K562 (cell line): ENCODE results near the gene NEURL2. TPM values are rescaled to one million over a fixed set of nuclear protein-coding genes. Genes with fewer than 3 reads are reported as not detected.

ENCODE experiments used
- ATAC-seq: fragments of 200-7000 bp; cut with Tn5 transposase; 3 replicates; pipeline ENCODE4 v1.9.1; 2020; ENCODE audit warnings: moderate library complexity
- BruUV-seq: library from RNA; stranded (reverse); fragments of 400-500 nt; replicated peaks from 2 replicates; lab custom pipeline; 2021; lab: Mats Ljungman, UMichigan
- CTCF ChIA-PET: fragments of 300-600 bp; formaldehyde crosslinking; extraction: SDS; loops from one replicate; lab custom pipeline; 2021; ENCODE audit warnings: low intra/inter-chr PET ratio; lab: Yijun Ruan, JAX
- POLR2A ChIA-PET: fragments of 300-600, 350-650 bp; sonication (Branson Sonifier 250); formaldehyde crosslinking; extraction: SDS; loops from one replicate; lab custom pipeline; 2021; ENCODE audit warnings: antibody characterized with exemption, inconsistent platforms; lab: Yijun Ruan, JAX
- DNase-seq, 4 experiments: peaks; one replicate each; pipeline versions ENCODE4 v3.0.0 to v3.0.0-alpha.2; 2011 to 2018; ENCODE audit warnings: low spot score in 3 of 4, mixed read lengths in 3 of 4; ENCODE audit errors: extremely low read depth in 1 of 4
- FAIRE-seq: peaks from 2 replicates; lab custom pipeline; 2011; peaks lifted over from hg19 to GRCh38; lab: Jason Lieb, UNC
- H2AFZ ChIP-seq: 2 replicates; pipeline ENCODE4 v1.6.0; 2011; ENCODE audit warnings: low read depth, low read length, control low read depth, inconsistent platforms
- H3K27ac ChIP-seq: fragments of 200-600 bp; 3 replicates; pipeline ENCODE4 v1.8.0; 2011; ENCODE audit warnings: low read depth, mild to moderate bottlenecking, control low read depth, inconsistent platforms, low read length, moderate library complexity, mixed read lengths; ENCODE audit errors: extremely low read depth
- H3K27me3 ChIP-seq, 2 experiments: fragments of 300-600 bp in 1 of 2; 2 replicates in 1 of 2; 3 replicates in 1 of 2; pipeline versions ENCODE4 v1.6.0 to v1.8.0; 2011; ENCODE audit warnings: inconsistent platforms in 2 of 2, low read length in 2 of 2, mild to moderate bottlenecking in 1 of 2, mixed read lengths in 1 of 2, moderate library complexity in 1 of 2; ENCODE audit not compliant: control insufficient read depth in 2 of 2, insufficient read depth in 2 of 2
- H3K36me3 ChIP-seq: fragments of 300-600 bp; 3 replicates; pipeline ENCODE4 v1.8.0; 2011; ENCODE audit warnings: mild to moderate bottlenecking, low read length, inconsistent platforms; ENCODE audit not compliant: control insufficient read depth, insufficient read depth
- H3K4me1 ChIP-seq, 2 experiments: fragments of 200-600 bp in 1 of 2; replicated peaks in 1 of 2; 2 replicates in 1 of 2; 3 replicates in 1 of 2; pipeline versions ENCODE4 v1.5.1 to v1.8.0; 2011; ENCODE audit warnings: inconsistent platforms in 2 of 2, low read length in 2 of 2, mild to moderate bottlenecking in 1 of 2, mixed read lengths in 1 of 2, moderate library complexity in 1 of 2; ENCODE audit not compliant: control insufficient read depth in 2 of 2, insufficient read depth in 2 of 2
- H3K4me2 ChIP-seq: 2 replicates; pipeline ENCODE4 v1.6.1; 2011; ENCODE audit warnings: low read length, control low read depth, inconsistent platforms, mixed read lengths; ENCODE audit not compliant: insufficient read depth
- H3K4me3 ChIP-seq: fragments of 200-600 bp; sonication (generic), shearing (Covaris generic); 2 replicates; pipeline ENCODE4 v1.5.1; 2016; ENCODE audit warnings: control low read depth, inconsistent platforms
- H3K79me2 ChIP-seq: fragments of 200-600 bp; 3 replicates; pipeline ENCODE4 v1.8.0; 2011; ENCODE audit warnings: low read length, inconsistent platforms; ENCODE audit not compliant: control insufficient read depth, insufficient read depth
- H3K9ac ChIP-seq, 2 experiments: 2 replicates each; pipeline versions ENCODE4 v1.6.0 to v1.6.1; 2011; ENCODE audit warnings: low read depth in 2 of 2, low read length in 2 of 2, control low read depth in 1 of 2, inconsistent platforms in 1 of 2, mild to moderate bottlenecking in 1 of 2, mixed read lengths in 1 of 2; ENCODE audit not compliant: insufficient read depth in 1 of 2
- H3K9me1 ChIP-seq: one replicate; pipeline ENCODE4 v1.6.0; 2011; ENCODE audit warnings: inconsistent platforms, mild to moderate bottlenecking, low read length, moderate library complexity; ENCODE audit not compliant: control insufficient read depth, insufficient read depth
- H3K9me3 ChIP-seq: replicated peaks from 2 replicates; pipeline ENCODE4 v1.5.1; 2011; ENCODE audit warnings: low read depth, low read length, inconsistent platforms; ENCODE audit not compliant: control insufficient read depth, insufficient read depth
- H4K20me1 ChIP-seq: replicated peaks from 2 replicates; pipeline ENCODE4 v1.6.1; 2011; ENCODE audit warnings: low read length, inconsistent platforms, mixed read lengths; ENCODE audit not compliant: control insufficient read depth, insufficient read depth
- SAFB ChIP-seq: fragments of 200-400 bp; formaldehyde crosslinking; IDR thresholded peaks from 2 replicates; pipeline ENCODE4 v1.6.1; 2017; ENCODE audit warnings: low read depth, low read length, borderline replicate concordance
- ZFP36 ChIP-seq: fragments of 150-350 bp; IDR thresholded peaks from 2 replicates; pipeline ENCODE4 v1.6.1; 2018; ENCODE audit warnings: low read length, low read depth; ENCODE audit not compliant: partially characterized antibody
- WGBS: fragments of 100-300 bp; shearing (Covaris generic); methylation state at CpG from one replicate; pipeline ENCODE4 v1.1.6; 2016; ENCODE audit warnings: low coverage, mixed read lengths; ENCODE audit not compliant: insufficient coverage; ENCODE audit errors: missing lambda C conversion rate; 5-methylcytosine and 5-hydroxymethylcytosine counted together
- in situ Hi-C: fragments of 300-500 bp; cut with MboI; formaldehyde crosslinking; loops from 4 replicates; pipeline ENCODE4 v1.15.0; 2018; ENCODE audit warnings: inconsistent platforms, mixed read lengths
- intact Hi-C: fragments of 100-400 bp; cut with micrococcal nuclease; formaldehyde crosslinking; loops from 2 replicates; pipeline ENCODE4 v1.14.2; 2022
- polyA plus RNA-seq, 8 experiments: library from polyadenylated mRNA; depleted of rRNA in 4 of 8; stranded (reverse) in 5 of 8; unstranded in 3 of 8; fragments of >200 nt; fragmentation: Nextera tagmentation in 2 of 8; fragmentation: Illumina TruSeq in 1 of 8; extraction: Ambion mirVana in 2 of 8; extraction: Trizol in 1 of 8; gene quantifications; 2 replicates each; pipeline versions ENCODE4 v1.2.1 to v1.2.3, GENCODE V29; 2011 to 2014; ENCODE audit warnings: inconsistent platforms in 1 of 8, missing spikeins in 1 of 8
- total RNA-seq, 7 experiments: library from RNA; depleted of rRNA in 6 of 7; stranded (reverse); fragments of >200 nt in 6 of 7; fragmentation: Illumina TruSeq in 2 of 7; extraction: Trizol in 2 of 7; gene quantifications; 2 replicates each; pipeline versions ENCODE4 v1.2.1 to v1.2.3, GENCODE V29; 2011 to 2021; ENCODE audit warnings: low replicate concordance in 1 of 7
- TF ChIP-seq, protein P1 (sequence below): fragments of 450-650 bp; IDR thresholded peaks from 2 replicates; pipeline ENCODE4 v1.6.1; 2016; ENCODE audit warnings: borderline replicate concordance
- TF ChIP-seq, protein P2 (sequence below), 3 experiments: fragments of 200-800 bp in 1 of 3; fragments of 250-450 bp in 1 of 3; fragments of 450-650 bp in 1 of 3; sonication (Bioruptor Pico) in 1 of 3; sonication (Bioruptor generic) in 1 of 3; formaldehyde crosslinking in 1 of 3; IDR thresholded peaks; 2 replicates each; pipeline versions ENCODE4 v1.6.1 to v1.8.0; 2016 to 2022; ENCODE audit warnings: mild to moderate bottlenecking in 2 of 3, missing genetic modification characterization in 2 of 3, missing compliant biosample characterization in 1 of 3, moderate library complexity in 1 of 3
- TF ChIP-seq, protein P3 (sequence below): sonication (generic); formaldehyde crosslinking; IDR thresholded peaks from 2 replicates; pipeline ENCODE4 v1.8.0; 2022; ENCODE audit warnings: missing genetic modification reagents, mild to moderate bottlenecking, borderline replicate concordance

Gene NEURL2
- total and polyA plus RNA-seq, 9 of the 15 experiments (the other 6 are each of a cell fraction or from before 2014, with no cell fraction given), result 0.22 to 1.9 (median 0.50) TPM; not detected in 1

DNA sequence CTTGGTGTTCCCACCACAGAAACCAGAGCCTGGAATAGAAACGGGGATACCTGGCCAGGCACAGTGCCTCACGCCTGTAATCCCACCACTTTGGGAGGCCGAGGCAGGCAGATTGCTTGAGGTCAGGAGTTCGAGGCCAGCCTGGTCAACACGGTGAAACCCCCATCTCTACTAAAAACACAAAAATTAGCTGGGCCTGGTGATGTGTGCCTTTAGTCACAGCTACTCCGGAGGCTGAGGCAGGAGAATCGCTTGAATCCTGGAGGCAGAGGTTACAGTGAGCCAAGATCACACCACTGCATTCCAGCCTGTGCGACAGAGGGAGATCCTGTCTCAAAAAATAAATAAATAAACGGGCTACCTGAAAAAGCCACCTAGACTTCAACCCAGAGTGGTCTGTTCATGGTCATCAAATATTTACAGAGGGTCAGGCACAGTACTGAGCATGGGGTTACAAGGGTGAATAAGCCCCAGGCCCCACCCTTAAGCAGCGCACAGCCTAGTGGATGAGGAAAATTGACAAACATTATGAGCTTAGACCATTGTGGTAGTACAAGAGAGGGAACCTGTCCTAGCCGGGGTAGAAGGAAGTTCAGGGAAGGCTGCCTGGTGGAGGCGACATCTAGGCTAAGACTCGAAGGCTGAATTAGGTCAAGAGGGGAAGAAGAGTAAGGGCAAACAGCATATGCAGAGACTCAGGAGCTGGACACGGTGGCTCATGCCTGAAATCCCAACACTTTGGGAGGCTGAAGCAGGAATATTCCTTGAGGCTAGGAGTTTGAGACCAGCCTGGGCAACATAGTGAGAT lies 36.3 kb upstream of the NEURL2 start:
- CTCF ChIA-PET, result no interaction called here
- peaks cover 3% of the 10 kb centered on the region; the same call in 1 of the 2 replicates for H4K20me1 ChIP-seq
- no peaks in the 10 kb centered on the region for H3K79me2 ChIP-seq
- no peaks in the 10 kb centered on the region; a peak in 1 of 5 replicates for H3K27me3 ChIP-seq
- POLR2A ChIA-PET, result interaction anchor here (0.6 to 8.0 kb wide), 5 partner anchors 6 to 80 kb away, joined by 3 to 91 read pairs (median 4); partner anchors contain the start of gene PCIF1
- WGBS, result 36% methylated on average over 14 of the region's 14 CpGs
- no peaks in the 10 kb centered on the region for H3K36me3 ChIP-seq
- BruUV-seq, result no TSS peak
- no peak overlapping the region for H3K9ac ChIP-seq
- TF ChIP-seq ZFP36 (peak; percentile 95), SAFB (no peak)
- TF ChIP-seq, protein P1, sequence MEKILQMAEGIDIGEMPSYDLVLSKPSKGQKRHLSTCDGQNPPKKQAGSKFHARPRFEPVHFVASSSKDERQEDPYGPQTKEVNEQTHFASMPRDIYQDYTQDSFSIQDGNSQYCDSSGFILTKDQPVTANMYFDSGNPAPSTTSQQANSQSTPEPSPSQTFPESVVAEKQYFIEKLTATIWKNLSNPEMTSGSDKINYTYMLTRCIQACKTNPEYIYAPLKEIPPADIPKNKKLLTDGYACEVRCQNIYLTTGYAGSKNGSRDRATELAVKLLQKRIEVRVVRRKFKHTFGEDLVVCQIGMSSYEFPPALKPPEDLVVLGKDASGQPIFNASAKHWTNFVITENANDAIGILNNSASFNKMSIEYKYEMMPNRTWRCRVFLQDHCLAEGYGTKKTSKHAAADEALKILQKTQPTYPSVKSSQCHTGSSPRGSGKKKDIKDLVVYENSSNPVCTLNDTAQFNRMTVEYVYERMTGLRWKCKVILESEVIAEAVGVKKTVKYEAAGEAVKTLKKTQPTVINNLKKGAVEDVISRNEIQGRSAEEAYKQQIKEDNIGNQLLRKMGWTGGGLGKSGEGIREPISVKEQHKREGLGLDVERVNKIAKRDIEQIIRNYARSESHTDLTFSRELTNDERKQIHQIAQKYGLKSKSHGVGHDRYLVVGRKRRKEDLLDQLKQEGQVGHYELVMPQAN, result no peak
- TF ChIP-seq, protein P2, sequence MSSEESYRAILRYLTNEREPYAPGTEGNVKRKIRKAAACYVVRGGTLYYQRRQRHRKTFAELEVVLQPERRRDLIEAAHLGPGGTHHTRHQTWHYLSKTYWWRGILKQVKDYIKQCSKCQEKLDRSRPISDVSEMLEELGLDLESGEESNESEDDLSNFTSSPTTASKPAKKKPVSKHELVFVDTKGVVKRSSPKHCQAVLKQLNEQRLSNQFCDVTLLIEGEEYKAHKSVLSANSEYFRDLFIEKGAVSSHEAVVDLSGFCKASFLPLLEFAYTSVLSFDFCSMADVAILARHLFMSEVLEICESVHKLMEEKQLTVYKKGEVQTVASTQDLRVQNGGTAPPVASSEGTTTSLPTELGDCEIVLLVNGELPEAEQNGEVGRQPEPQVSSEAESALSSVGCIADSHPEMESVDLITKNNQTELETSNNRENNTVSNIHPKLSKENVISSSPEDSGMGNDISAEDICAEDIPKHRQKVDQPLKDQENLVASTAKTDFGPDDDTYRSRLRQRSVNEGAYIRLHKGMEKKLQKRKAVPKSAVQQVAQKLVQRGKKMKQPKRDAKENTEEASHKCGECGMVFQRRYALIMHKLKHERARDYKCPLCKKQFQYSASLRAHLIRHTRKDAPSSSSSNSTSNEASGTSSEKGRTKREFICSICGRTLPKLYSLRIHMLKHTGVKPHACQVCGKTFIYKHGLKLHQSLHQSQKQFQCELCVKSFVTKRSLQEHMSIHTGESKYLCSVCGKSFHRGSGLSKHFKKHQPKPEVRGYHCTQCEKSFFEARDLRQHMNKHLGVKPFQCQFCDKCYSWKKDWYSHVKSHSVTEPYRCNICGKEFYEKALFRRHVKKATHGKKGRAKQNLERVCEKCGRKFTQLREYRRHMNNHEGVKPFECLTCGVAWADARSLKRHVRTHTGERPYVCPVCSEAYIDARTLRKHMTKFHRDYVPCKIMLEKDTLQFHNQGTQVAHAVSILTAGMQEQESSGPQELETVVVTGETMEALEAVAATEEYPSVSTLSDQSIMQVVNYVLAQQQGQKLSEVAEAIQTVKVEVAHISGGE (CRISPR knock-in tag; IDR thresholded peaks at IDR 0.05), result no peak
- TF ChIP-seq, protein P3, sequence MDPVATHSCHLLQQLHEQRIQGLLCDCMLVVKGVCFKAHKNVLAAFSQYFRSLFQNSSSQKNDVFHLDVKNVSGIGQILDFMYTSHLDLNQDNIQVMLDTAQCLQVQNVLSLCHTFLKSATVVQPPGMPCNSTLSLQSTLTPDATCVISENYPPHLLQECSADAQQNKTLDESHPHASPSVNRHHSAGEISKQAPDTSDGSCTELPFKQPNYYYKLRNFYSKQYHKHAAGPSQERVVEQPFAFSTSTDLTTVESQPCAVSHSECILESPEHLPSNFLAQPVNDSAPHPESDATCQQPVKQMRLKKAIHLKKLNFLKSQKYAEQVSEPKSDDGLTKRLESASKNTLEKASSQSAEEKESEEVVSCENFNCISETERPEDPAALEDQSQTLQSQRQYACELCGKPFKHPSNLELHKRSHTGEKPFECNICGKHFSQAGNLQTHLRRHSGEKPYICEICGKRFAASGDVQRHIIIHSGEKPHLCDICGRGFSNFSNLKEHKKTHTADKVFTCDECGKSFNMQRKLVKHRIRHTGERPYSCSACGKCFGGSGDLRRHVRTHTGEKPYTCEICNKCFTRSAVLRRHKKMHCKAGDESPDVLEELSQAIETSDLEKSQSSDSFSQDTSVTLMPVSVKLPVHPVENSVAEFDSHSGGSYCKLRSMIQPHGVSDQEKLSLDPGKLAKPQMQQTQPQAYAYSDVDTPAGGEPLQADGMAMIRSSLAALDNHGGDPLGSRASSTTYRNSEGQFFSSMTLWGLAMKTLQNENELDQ (CRISPR knock-in tag), result no peak
- H3K9me1 ChIP-seq, result no peaks in the 10 kb centered on the region
- in situ Hi-C loops (no loop called here), intact Hi-C loops (no loop called here)
- FAIRE-seq (no peak), ATAC-seq (peak; percentile 27; the same call in 2 of the 3 replicates), DNase-seq (no peak)
- no peaks in the 10 kb centered on the region for H3K9me3 ChIP-seq
- H2AFZ ChIP-seq, result no peak overlapping the region
- H3K27ac ChIP-seq, result no peak overlapping the region
- no peak overlapping the region for H3K4me3 ChIP-seq
- peaks cover 5% of the 10 kb centered on the region in 2 experiments; a peak in 4 of 5 replicates for H3K4me1 ChIP-seq
- no peak overlapping the region for H3K4me2 ChIP-seq
